HS-5 (cell line): ENCODE data around the gene SHB.

Experiments used
- DNase-seq: peaks from one replicate; pipeline ENCODE4 v3.0.0-alpha.2; 2012; ENCODE audit warnings: low read depth

The SHB gene

DNA sequence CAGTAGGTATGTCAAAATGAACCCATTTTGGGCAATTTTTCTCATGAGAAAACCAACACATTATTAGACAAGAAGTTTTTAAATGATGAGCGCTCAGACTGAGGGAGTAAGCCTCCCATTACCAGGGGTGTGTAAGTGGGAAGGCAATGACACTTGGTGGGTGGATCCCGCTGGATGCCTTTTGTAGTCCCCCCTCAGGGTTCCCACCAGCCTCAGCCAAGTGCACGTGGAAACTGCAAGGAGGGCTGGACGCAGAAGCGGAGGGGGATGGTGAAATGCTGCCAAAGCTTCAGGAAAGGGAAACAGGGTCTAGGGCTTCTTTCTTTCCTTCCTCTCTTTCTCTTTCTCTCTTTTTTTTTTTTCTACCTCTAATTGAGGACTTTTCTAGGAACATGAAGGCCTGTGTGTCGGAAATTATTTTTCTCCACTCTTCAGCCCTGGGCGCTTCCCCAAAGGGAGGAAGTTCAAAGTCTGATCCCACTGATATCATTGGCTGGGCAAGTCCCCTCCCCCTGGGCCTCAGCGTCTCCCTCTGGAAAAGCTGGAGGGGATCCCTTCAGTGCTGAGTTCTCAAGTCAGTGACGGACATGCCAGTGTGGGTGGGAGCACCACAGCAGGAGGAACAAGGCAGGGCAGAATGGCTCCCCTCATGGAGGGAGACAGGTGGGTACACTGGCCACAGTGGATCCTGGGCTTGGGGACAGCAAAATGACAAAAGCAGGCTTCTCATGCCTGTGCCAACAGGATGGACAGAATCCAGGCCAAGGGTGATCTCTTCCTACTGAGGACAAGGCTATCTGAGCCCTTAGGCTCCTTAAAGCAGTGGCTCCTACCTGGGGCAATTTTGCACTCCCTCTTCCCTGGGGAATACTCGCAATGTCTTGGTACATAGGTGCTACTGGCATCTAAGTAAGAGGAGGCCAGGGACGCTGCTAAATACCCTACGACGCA lies 141.2 kb downstream of the SHB start:
- no peak for DNase-seq

DNA sequence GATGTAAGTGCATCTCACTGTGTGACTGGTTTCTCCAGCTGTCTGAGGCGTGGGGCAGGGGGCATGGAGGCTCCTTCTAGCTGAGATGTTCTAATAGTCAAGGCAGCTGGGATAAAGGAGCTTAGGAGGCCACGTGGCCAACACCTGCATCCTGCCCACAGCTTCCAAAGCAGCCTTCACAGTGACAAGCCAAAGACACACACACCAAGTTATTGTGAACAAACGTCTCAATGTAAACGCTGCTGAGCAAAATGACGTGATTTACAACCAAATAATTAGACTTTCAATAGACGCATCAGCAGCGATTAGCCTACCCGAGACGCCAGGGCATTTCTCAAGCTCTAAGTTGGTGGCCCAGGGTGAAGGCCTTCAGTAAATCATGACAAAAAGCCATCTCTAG lies 141.9 kb downstream of the SHB start:
- no peak for DNase-seq

DNA sequence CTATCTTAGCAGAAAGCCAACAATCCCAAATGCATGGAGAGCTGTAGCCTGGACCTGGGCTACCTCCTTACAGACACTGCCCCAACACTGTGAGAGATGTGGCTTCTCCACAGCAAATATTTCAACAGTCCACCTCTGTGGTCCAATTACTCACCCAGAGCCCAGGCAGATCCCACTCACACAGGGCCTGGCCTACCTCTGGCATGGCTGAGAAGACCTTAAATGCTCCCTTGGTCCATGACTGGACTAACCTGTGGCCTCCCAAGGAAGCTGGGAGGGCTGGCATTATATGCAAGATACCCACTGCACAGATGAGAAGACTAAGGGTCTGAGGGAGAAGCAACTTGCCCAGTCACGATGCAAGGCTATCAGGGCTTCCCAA lies 142.3 kb downstream of the SHB start:
- no peak for DNase-seq

DNA sequence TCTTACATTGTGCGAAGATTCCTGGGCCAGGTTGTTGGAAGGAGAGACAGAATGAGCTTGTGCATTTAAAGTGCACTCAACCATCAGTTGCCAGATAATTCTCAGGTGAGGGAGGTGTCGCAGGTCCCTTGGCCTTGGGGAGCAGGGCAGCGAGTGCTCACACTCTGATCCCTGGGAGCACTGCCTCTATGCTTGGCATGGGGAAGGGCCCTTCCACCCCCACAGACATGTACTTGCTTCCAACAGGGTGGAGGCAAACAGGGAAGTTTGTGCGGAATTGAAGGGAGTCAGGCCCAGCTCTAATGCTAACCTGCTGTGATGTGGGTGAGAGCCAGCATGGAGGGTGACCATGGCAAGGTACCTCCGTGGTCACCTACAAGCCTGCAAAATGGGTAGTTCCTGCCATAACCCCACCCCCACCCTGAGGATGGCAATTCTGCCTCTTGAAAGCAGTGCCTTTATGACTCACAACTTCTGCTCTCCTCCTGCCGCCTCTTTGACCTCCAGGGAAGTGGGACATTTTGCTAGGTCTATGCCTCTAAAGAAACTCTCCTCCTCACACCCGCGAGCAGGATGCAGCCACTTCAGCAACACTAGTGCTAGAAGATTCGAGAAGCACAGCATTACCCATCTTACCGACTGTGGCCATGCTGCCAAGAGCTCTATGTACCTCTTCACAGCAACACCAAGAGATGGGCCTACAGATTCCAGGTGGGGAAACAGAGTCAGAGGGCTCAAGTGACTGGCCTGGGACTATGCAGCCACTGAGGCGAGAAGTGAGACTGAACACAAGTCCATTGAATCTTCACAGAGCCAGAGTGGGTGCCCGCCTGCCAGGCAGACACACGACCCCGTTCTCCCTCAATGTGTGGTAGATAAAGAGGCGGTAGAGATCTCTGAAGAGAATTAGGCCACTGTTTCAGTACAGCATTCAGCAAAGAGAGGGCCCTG lies 143.0 kb downstream of the SHB start:
- no peak for DNase-seq

GRCh38 chr9:37925006-37925405 lies 144.0 kb downstream of the SHB start:
- no peak for DNase-seq

GRCh38 chr9:37924538-37924937 lies 144.5 kb downstream of the SHB start:
- DNase-seq: no peak

DNA sequence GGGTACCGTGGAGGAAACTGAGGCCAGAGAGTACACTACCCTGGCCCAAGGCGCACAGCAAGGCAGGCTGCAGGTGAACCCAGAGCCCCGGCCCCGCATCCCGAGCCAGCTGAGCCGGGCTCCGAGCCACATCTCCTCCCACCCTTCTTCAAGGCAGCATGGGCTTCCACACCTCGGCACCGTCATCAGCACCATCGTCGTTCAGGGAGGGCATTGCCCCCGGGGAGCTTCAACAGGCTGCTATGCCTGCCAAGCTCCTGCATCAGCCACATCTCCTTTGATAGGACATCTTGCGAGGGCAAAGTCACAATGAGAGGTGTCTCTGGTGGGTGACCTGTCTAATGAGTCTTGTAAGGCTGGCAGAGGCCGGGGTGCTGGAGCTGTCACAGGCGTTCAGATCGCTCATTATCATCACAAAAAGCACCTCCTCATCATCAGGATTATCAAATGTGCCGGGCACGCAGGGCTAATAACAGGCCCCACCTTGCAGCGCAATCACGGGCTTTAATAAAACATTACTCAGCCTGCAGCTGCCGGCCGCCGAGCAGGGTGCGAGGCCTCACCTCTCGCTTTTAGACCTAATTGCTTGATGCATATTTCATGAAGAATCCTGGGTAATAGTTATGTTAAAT lies 145.1 kb downstream of the SHB start:
- no peak for DNase-seq

DNA sequence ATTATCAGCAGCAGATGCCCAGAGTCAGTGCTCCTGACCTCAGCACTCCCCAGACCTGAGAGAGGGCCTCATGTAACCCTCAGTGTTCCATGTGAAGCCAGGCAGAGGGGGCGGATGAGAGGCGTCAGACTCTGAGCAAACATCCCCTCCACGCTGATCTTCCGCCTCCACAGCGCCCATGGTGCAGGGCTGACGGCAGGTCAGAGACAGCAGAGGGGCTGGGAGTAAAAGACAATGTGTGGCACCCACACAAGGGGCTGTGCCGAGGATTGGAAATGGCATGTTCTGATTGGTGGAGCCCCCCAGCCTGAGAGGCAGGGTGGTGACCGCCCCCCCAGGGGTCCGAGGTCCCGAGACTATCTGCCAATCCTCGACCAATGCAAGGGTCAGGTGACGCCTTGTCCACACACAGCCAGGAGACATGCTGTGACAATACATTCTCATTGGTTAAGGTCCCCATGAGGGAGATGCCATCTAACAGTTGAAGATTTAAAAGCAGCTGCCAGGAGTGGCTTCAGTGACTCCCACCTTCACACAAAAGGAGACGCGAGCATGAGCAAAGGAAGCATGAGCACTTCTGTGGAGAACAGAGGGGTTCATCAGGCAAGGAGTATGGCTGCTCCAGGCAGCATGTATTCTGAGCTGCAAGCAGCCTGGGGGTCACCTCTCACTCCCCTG lies 145.8 kb downstream of the SHB start:
- DNase-seq: no peak

GRCh38 chr9:37922363-37923117 lies 146.5 kb downstream of the SHB start:
- DNase-seq: no peak

DNA sequence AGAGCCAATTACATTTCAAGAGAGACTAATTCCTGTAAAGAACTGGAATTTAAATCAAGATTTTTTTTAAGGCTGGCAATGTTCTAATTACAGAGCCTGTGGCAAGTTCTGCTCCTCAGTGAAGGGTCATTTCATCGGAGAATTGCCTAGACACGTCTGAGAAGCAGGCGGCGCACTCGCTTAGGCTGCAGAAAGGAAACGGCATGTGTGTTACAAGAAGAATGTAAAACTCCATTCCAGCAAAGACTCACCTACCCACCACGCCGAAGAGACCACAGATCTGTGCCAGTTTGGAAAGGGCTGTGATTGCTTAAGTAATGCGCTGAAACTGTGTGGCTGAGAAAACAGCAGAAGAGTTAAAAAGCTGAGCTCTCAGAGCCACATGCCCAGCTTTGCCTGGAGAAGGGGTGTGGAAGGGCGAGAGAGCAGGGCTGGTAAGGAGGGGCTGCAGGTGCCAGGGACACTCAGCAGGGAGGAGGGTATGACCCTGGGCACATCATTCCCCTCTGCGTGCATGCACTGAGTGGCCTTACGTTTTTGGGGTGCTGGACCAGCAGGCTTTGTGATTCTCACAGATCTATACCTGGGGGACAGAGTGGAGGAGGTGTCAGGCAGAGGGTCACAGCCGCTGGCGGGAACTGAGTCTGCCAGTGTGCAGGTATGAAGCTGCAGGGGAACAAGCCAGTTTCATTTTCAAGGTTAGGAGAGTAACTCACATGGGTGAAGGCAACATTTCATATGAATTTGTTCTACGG lies 147.3 kb downstream of the SHB start:
- DNase-seq: no peak

DNA sequence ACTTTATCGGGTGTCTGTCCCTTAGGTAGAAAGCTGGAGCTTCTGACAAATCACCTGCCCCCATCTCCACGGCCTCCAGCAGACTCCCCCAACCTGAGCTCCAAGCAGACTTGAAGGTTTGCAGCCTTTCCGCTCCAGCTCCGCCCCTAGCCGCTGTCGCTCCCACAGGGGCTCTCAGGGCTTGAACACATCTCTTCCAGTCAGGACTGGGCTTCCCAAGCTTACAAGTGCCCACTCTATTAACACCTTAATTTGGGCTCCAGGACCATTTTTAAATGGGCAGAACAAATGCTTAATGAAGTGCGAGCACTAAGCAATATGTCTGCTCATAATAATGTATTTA lies 147.9 kb downstream of the SHB start:
- no peak for DNase-seq

- DNase-seq: no peak
These were observed 148.4 kb downstream of the SHB start for GRCh38 chr9:37920471-37921167.

- no peak for DNase-seq
These were observed 149.1 kb downstream of the SHB start for GRCh38 chr9:37919956-37920335.

- no peak for DNase-seq
These were observed 149.6 kb downstream of the SHB start for GRCh38 chr9:37919246-37919955.

- no peak for DNase-seq
These were observed 150.3 kb downstream of the SHB start for GRCh38 chr9:37918665-37919170.

DNA sequence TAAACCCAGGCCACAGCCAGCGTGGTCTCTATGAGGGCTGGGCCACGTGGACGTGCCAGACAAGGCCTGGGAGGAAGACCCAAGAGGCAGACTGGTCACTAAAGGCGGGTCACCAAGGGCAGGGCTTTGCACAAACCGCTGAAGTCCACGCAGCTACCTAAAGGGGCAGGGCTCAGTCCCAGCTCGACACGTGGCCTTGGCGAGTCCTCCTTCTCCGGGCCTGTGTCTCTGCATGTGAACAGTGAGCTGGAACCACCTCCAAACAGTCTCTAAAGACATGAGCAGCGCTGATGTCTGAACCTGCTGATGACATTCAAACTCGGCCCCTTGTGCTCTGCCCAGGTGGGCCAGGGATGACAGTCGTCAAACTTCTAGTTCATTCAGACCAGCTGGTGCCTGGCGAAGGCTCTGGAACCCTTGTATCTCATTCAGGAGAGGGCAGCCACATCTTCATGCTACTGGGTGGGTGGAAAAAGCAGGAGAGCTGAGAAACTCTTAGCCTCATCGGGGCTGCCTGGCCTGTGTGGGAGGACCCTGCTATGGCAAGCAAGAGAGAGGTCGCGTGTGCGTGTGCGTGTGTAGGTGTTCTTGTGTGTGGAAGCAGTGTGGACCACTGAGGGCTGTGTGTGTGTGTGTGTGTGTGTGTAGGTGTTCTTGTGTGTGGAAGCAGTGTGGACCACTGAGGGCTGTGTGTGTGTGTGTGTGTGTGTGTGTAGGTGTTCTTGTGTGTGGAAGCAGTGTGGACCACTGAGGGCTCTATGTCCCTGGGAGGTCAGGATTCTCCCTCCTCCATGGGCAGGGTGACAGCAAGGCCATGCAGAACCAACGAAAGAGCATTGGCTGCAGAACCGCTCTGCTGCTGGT lies 151.0 kb downstream of the SHB start:
- no peak for DNase-seq

GRCh38 chr9:37917313-37917731 lies 151.7 kb downstream of the SHB start:
- no peak for DNase-seq
